ENCODE results near the gene CNPY2. TPM values are rescaled to one million over a fixed set of nuclear protein-coding genes. Genes with fewer than 3 reads are reported as not detected.

CNPY2 gene
- total and polyA plus RNA-seq, 2 donors (not counting 3 experiments of a cell fraction or from before 2014, with no cell fraction given), result 183 to 256 TPM

DNA sequence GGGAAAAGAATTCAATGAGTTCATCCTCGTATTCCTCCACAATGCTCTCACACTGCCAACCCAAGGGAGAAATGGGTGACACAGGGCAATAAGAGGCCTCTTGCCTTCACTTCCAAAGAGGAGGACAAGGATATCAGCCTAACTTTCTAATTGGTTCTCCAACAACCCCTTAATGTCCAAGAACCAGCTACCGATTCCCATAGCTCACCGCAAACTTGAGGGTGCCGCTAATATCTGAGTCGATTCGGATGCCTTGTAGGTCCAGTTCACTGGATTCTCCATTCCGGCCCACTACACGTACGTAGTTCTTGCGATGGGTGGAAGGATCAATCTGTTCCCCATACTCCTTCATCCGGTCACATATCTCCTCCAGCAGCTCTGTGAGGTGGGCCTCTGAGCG is 4.8 kb downstream of the CNPY2 start:
- dilution Hi-C loops (cut with MboI; ENCODE audit: extremely low pct_ligation_motif_present, low sequenced_read_pairs) (no loop called here), intact Hi-C loops (cut with micrococcal nuclease) (no loop called here)
- Histone ChIP-seq H3K4me2 (ENCODE audit: insufficient read depth, low read length) (no peak overlapping the region), H3K27me3 (ENCODE audit: control insufficient read depth in 2 of 2, insufficient read depth in 2 of 2, low read length in 2 of 2) (no peaks in the 10 kb centered on the region), H3K4me3 (replicated peaks in 1 of 3; ENCODE audit: insufficient read depth in 1 of 3, low read depth in 1 of 3, low read length in 3 of 3) (no peak overlapping the region), H3K79me2 (ENCODE audit: control insufficient read depth, insufficient read depth, low read length) (peaks cover 13% of the 10 kb centered on the region), H4K20me1 (replicated peaks; ENCODE audit: control insufficient read depth, extremely low read depth, insufficient read depth, low read length) (no peaks in the 10 kb centered on the region), H3K9ac (replicated peaks; ENCODE audit: extremely low read depth, insufficient read depth, low read length) (no peak overlapping the region), H3K4me1 (ENCODE audit: control insufficient read depth, extremely low read depth, insufficient read depth, low read length) (peaks cover 9% of the 10 kb centered on the region), H3K27ac (ENCODE audit: insufficient read depth, low read depth, low read length) (no peak overlapping the region), H3K9me3 (replicated peaks; ENCODE audit: control insufficient read depth, insufficient read depth, low read length) (no peaks in the 10 kb centered on the region), H3K9me1 (replicated peaks; ENCODE audit: control insufficient read depth, extremely low read depth, insufficient read depth, low read length) (no peaks in the 10 kb centered on the region), H2AFZ (ENCODE audit: low read depth, low read length) (no peak overlapping the region), H3K36me3 (ENCODE audit: control insufficient read depth in 2 of 2, extremely low read depth in 1 of 2, insufficient read depth in 2 of 2, low read length in 2 of 2) (peaks cover 8 to 10% of the 10 kb centered on the region in 2 experiments)
- POLR2A ChIA-PET, result no interaction called here
- TF ChIP-seq GATA2 (IDR thresholded peaks at IDR 0.05; ENCODE audit: insufficient read depth, insufficient read length, low read depth, low read length) (no peak), JUN (IDR thresholded peaks at IDR 0.05; ENCODE audit: borderline replicate concordance, insufficient read depth, insufficient read length, low read depth) (no peak), EZH2 (IDR thresholded peaks at IDR 0.05; ENCODE audit: borderline replicate concordance, low read depth, low read length, severe bottlenecking) (no peak), POLR2AphosphoS5 (IDR thresholded peaks at IDR 0.05; ENCODE audit: insufficient read depth, low read depth, low read length) (no peak), POLR2A (IDR thresholded peaks at IDR 0.05; ENCODE audit: low read depth, low read length) (no peak), FOS (IDR thresholded peaks at IDR 0.05; ENCODE audit: borderline replicate concordance, insufficient read depth, low read length) (no peak), MYC (IDR thresholded peaks at IDR 0.05; ENCODE audit: low read depth, low read length) (no peak)
- TF ChIP-seq, protein P1, sequence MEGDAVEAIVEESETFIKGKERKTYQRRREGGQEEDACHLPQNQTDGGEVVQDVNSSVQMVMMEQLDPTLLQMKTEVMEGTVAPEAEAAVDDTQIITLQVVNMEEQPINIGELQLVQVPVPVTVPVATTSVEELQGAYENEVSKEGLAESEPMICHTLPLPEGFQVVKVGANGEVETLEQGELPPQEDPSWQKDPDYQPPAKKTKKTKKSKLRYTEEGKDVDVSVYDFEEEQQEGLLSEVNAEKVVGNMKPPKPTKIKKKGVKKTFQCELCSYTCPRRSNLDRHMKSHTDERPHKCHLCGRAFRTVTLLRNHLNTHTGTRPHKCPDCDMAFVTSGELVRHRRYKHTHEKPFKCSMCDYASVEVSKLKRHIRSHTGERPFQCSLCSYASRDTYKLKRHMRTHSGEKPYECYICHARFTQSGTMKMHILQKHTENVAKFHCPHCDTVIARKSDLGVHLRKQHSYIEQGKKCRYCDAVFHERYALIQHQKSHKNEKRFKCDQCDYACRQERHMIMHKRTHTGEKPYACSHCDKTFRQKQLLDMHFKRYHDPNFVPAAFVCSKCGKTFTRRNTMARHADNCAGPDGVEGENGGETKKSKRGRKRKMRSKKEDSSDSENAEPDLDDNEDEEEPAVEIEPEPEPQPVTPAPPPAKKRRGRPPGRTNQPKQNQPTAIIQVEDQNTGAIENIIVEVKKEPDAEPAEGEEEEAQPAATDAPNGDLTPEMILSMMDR (IDR thresholded peaks at IDR 0.05; ENCODE audit: extremely low read depth in 1 of 2, insufficient read depth in 1 of 2, low read depth in 1 of 2, low read length in 2 of 2), result no peak
- TF ChIP-seq, protein P2, sequence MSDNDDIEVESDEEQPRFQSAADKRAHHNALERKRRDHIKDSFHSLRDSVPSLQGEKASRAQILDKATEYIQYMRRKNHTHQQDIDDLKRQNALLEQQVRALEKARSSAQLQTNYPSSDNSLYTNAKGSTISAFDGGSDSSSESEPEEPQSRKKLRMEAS (IDR thresholded peaks at IDR 0.05; ENCODE audit: insufficient read depth, insufficient read length), result no peak
- DNase-seq (ENCODE audit: low read depth, low spot score), result no peak
- no TSS peak for BruUV-seq (replicated peaks)
- CTCF ChIA-PET, result interaction anchor here (1.5 kb wide), 1 partner anchor 122 kb away, joined by 4 read pairs; the partner anchor contains the start of gene SMARCC2
- FAIRE-seq, result no peak
